ENCODE data around the gene NTN1.

- TF ChIP-seq EZH2phosphoT487 (IDR thresholded peaks at IDR 0.05; ENCODE audit: insufficient read depth, low read depth) (no peak), EZH2 (IDR thresholded peaks at IDR 0.05; ENCODE audit: insufficient read depth, poor library complexity, severe bottlenecking) (no peak)
Measured at GRCh38 chr17:8985054-8985701, 36.1 kb upstream of the NTN1 start.
